Measurements from ENCODE around the gene ST8SIA5.

ST8SIA5 gene

DNA sequence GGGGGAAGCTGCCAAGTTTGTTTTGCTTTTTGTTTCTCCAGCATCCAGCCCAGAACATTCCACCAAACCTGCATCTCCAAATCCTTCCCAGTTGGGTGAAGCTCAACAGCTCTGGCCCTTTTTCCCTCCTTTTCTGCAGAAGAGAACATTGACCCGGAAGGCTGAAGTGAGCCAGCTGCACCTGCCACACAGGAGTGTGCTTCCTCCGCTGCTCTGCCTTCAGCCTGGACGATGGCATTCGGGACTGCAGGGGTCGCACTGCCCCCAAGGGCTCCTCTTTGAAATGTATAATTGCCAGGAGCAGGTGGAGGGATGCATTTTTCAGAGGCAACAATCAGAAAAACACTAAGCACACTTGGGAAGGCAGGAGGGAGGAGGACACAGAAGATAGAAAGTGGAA, 41.8 kb downstream of the ST8SIA5 start:
- in situ Hi-C loops (cut with MboI; ENCODE audit: low sequenced_read_pairs), result no loop called here

DNA sequence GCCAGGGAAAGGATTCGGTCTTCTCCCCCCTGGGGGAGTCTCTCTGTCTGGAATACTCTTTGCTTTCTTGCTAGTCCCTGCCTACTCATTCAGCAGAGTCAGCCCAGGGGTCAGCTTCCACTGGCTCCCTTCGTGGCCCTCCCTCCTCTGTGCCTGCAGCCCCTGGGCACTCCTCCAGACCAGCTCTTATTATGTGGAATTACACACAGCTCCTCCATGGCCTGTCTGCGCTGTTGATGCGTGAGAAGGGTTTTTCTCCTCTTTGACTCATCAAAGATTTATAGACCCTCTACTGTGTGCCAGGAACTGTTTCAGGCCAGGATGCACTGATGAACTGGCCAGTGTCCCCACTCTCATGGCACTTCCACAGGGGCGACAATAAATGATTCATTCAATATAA, 44.4 kb downstream of the ST8SIA5 start:
- in situ Hi-C loops (cut with MboI; ENCODE audit: low sequenced_read_pairs), result no loop called here

DNA sequence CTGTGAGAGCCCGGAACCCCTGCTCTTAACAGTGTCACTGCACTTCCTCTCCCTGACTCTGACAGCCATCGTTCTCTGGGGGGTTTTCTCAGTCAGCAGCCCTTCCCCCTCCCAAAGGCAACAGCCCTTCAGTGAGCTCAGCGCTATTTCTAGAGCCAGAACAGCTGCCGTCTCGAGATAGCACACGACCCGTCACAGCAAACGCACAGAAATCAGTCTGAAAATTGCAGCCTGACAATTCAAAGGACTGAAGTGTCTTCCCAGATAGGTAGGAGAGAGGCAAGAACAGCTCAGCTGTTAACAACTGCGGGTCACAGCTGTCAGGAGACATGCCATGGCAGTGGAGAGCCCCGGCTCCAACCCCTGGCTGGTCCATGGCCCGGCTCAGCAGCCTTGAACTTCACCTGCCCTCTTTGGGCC, 45.4 kb downstream of the ST8SIA5 start:
- in situ Hi-C loops (cut with MboI; ENCODE audit: low sequenced_read_pairs), result no loop called here

DNA sequence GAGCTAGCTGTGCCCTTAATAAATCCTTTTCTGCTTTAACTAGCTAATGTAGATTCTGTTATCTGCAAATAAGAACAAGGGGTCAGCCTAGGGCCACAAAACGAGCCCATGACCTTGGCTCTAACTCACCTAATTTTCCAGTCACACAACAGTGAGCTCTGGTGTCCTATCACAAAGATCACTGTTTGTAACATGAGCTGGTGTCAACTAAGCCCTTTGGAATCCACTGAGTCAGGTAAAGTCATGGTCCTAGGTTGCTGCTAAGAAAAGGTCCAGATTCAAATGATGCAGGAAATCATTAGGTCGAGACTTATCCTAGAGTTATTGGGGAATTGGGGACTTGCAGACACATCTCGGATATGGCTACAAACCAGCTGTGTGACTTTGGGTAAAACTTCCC, 49.9 kb downstream of the ST8SIA5 start:
- in situ Hi-C loops (cut with MboI; ENCODE audit: low sequenced_read_pairs), result no loop called here

DNA sequence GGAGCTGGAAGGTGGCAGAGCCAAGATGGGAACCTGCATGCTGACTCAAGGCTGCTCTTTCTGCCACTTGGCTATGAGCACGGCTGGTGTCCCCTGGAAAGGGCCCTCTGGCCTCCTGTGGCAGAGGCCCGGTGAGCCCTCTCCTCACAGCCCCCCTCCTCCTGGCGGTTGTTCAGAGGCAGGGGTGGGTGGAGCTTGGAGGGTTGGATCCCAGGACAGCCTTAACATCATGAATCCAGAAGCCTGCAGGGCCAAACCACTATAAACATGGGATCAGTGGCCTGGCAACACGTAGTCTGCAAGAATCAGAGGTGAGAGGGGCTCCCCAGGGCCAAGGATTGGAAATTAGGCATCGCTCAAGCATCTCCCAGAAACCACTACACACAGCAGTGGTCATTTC, 51.3 kb downstream of the ST8SIA5 start:
- in situ Hi-C loops (cut with MboI; ENCODE audit: low sequenced_read_pairs), result no loop called here

DNA sequence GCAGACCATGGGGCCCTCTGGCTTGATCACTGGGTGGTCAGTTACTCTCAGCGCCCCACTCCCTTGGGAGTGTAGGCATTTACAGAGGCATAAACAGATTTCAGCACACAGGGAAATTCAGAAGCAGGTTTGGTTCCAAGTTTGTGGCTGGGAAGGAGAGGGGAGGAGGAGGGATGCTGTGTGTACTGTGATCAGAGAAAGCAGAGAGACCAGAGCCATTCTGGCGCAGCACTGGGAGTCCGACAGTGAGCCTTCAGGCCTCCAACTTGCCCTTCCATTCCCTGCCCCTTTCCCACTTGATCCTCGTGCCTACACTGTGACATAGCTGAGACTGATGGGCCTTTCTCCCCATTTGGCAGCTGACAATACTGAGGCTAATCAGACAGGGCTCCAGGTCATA, 52.0 kb downstream of the ST8SIA5 start:
- in situ Hi-C loops (cut with MboI; ENCODE audit: low sequenced_read_pairs), result no loop called here

DNA sequence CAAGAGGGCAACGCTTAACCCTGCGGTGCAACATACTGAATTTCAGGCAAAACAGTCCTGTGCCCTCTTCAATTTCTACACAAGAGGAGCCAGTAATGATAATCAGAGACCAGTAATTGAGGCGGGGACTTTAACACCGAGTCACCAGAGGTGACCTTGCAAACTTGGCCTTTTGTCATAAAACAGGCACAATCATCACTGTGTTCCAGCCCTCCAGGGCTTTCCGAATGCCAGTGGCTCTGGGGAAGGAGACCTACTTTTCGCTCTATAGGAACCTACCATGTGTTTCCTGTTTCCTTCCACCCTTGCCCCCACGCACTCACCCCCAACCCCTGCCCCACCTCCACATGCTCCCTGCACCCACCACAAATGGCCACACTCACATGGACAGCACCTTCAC, 52.7 kb downstream of the ST8SIA5 start:
- in situ Hi-C loops (cut with MboI; ENCODE audit: low sequenced_read_pairs), result no loop called here

DNA sequence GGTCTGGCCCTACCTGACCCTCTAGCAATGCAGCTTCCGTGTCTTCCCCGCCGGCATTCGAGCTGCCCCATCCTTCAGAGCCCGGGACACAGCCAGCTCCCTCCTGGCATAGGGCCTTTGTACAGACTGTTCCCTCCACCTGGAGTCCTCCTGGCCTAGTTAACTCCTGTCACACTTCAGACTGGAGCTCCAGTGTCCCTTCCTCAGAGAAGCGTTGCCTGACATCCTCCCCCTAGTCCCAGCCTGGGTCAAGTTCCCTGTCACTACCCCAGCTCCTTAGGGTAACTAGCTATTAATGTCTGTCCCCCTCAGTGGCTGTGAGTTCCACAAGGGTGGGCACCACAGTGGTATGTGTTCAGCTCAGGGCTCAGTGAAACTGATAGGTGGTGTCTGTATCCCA, 54.4 kb downstream of the ST8SIA5 start:
- in situ Hi-C loops (cut with MboI; ENCODE audit: low sequenced_read_pairs), result no loop called here

DNA sequence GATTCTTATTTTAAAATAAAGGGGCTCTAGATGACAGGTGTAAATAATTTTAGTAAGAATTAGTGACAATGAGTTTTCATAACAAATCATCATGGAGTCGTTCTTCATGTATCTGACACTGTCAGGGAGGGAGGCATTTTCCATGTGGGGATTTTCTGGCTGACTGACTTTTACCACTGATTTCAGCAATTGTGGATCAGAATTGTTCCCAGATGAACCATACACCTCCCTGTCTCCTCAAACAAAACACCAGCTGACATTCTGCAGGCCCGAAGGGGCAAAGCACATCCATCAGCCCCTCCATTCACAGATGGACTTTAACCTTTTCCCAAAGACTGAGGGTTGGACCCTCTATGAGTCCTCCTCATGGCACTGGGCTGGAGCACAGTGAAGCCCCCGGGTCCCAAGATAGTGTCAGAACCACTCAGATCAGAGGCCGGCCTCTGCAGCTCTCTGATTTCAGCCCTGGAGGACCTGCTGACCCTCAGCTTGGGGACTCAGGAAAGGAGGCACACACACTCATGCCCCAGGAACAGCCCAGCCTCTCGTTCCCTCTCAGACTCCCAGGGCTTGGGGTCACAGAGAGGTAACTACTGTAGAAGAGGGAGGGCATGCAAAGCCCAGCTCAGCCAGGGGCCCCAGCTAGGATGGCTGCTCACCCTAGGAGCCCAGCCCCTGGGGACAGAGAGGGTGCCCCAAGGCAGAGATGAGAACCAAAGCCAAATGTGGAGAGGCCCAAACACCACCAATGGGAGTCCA, 56.6 kb downstream of the ST8SIA5 start:
- in situ Hi-C loops (cut with MboI; ENCODE audit: low sequenced_read_pairs), result no loop called here

DNA sequence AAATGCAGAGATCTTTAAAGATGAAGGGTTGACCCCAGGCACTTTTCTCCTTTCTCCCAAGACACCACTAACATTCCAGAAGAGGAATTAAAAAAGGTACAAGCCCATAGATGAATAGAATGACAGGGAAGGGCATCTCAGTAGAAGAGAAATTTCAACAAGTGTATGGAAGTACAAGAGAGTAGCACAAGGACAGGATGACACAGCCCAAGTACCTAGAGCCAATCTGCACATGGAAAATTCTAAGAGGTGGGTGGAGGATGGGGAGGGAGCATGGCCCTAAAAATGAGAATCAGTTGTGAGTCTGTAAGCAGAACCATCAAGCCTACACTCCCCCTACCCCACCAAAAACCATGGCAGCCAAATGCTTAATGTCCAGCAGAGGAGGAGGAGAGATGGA, 60.2 kb downstream of the ST8SIA5 start:
- in situ Hi-C loops (cut with MboI; ENCODE audit: low sequenced_read_pairs), result no loop called here

DNA sequence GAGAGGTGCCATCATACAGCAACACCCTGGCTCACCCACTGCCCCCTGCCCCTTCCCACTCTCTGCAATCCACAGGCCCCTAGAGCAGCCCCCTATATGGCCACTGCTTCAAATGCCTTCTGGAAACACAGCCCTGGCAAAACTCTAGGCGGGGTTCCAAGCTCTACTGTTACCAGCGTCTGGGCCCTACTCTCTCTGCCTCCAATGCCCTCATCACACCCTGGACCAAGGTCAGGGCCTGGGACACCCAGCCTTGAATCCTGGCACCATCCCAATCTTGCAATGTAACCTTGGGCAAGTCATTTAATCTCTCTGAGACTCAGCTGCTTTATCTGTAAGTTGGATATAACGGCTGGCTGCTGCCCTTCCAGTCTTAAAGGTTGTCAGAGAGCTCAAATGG, 60.6 kb downstream of the ST8SIA5 start:
- in situ Hi-C loops (cut with MboI; ENCODE audit: low sequenced_read_pairs), result no loop called here

DNA sequence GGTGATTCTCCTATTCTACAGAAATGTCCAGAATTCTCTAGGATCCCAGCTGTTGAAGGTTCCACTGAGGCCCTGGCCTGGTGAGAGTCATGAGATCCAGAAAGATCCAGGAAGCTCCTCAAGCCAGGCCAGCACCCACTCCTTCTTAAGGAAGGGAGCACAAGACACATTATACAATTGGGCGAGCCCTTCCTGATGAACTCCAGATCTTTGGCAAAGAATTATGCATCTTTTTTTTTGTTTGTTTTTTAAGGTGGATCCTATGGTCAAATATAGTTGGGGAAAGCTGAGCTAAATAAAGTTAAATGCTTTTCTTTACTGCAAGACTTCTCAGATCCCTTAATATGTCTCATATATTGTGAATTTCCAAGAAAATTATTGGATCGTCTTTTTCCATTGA, 62.9 kb downstream of the ST8SIA5 start:
- in situ Hi-C loops (cut with MboI; ENCODE audit: low sequenced_read_pairs), result no loop called here

DNA sequence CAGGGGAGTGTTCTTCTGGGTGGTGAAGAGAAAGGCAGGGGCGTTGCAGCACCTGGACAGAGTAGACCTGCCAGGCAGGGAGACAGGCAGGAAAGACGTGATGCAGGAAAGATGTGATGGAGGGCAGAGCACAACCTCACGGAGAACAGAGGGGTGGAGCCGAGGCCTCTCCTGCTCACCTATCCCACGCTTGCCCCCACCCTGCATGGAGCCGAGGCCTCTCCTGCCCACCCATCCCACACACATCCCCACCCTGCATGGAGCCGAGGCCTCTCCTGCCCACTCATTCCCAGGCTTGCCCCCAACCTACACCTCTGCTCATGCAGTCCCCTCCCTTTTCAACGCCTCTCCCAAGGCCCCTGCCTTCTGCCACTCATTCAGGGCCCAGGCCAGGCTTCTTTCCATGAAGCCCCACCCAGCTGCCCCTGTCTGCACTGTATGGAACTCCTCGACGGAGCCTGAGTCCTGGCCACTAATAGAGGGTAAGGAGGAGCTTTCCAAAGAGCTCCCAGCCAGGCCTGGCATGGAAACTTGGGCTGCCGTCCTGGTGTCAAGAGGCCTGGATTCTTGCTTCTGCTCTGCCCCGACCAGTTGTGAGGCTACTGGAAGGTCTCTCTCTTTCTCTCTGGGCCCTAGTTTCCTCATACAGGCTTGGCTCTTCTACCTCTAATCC, 67.9 kb downstream of the ST8SIA5 start:
- in situ Hi-C loops (cut with MboI; ENCODE audit: low sequenced_read_pairs), result no loop called here

DNA sequence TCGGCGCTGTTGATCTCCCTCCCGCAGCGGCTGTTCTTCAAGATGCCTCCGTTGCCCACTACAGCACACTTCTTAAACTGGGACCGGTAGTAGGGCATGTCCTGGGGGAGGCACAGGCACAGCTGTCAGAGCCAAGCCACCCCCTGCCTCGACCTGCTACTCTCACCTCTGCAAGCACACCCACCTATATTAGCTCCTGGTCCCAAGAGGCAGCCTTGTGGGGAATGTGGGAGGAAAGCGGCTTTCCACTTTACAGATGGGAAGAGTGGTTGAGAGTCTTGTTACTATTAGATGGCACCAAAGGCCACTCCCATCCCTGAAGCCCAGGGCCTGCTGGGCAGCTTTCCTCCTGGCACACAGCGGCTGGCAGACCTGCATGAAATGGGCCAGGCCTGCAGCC, 70.7 kb downstream of the ST8SIA5 start:
- in situ Hi-C loops (cut with MboI; ENCODE audit: low sequenced_read_pairs), result no loop called here

DNA sequence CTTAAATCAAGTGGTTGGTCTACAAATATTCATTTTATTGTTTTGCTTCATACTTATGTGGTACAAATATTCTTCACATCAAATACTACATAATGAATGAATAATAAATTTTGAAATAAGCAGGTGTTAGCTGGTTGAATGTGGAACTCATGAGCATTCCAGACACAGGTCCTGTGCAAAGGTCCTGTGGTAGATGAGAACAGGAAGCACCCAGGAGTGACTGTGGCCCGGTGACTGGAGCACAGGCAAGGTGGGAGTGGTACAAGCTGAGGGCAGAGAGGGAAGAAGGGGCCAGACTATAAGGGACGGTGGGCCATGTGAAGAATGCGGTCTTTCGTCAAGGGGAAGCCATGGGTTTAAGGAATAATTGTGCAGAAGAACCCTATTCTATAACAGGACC, 73.6 kb downstream of the ST8SIA5 start:
- in situ Hi-C loops (cut with MboI; ENCODE audit: low sequenced_read_pairs), result no loop called here

DNA sequence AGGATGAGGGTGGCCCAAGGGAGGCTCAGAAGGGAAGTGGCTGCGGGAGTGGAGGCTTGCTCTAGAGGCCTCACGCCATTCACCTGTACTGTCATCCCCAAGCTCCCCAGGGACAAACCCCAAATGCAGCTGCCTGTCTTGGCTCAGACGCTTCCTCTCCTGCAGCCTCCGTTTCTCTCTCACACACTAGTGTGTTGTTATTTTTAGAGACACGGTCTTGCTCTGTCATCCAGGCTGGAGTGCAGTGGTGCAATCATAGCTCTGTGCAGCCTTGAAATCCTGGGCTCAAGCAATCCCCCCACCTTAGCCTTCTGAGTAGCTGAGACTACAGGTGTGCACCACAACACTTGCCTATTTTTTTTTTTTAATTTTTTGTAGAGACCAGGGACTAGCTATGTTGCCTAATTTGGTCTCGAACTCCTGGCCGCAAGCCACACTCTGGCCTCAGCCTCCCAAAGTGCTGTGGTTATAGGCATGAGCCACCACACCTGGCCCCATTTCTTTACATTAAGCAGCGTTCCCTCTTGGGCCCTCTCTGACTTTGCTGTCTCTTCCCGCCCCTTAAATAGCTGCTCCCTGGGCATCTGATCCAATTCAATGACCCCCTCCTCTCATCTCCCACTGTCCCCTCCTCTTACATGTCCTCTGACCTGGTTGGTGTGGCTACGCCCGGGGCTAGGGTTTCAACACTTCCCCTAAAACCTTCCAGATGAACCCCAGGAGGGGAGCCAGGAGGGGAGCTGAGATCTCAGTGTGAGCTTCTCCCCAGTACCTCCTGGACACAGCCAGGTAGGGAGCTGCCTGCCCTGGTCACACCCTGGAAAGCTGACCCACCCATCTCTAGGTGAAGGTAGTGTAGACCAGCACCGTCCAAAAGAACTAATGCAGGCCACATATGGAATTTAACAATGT, 75.8 kb downstream of the ST8SIA5 start:
- in situ Hi-C loops (cut with MboI; ENCODE audit: low sequenced_read_pairs), result no loop called here

DNA sequence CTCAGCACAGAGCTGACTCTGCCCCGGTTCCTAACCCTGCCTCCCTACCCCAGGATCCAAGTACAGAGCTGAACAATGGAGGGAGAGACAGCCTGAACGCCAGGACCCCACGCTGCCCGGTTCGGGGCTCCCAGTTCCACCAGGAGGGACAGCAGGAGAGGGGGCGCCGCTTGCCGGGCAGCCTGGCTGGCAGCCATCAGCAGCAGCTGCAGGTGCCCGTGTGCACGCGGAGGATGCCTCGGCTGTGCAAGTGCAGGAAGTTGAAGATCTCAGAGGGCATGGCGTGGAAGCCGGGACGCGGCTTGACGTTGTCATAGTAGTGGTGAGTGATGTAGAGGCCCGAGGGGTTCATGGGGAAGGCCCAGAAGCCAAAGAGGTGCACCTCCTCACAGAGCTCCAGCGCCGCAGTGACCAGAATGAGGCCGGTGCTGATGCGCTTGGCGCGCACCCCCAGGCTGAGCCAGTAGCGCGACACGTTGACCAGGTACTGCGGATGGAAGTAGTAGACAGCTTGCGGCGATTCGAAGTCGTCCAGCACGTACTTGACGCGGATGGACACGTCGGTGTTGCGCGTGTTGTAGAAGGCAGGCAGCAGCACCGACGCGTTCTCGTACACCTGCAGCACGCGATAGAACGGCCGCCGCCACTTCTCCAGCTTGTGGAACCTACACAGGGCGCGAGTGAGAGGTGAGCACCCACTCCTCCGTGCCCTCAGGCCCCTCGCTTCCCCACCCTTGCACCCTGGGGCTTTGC, 76.8 kb downstream of the ST8SIA5 start:
- in situ Hi-C loops (cut with MboI; ENCODE audit: low sequenced_read_pairs), result no loop called here

DNA sequence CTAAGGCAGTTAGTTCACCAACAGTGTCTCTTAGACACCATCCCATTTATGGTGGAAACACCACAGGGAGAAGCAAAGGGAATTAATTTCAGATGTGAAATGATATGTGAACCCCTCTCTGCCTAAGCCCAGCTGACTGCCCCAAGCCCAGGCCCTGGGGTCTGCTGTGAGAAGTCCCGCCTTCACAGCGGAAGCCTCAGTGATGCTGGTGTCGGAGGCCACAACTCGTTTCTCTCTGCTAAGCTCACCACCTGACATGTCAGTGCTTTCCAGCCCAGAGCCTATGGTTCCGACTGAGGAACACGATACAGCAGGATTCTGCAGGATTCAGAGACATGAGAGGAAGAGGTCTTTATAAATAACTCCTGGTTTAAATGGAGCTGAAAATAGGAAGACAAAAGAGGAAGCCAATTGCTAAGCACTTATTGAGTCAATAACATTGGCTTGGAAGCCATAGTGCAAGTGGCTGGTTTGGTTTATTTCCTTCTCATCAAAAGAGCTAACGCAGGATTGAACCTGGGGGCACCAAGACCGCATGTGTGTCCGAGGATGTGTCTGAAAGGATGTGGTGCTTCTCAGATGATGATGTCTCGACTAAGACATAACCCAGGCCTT, 78.0 kb downstream of the ST8SIA5 start:
- in situ Hi-C loops (cut with MboI; ENCODE audit: low sequenced_read_pairs), result no loop called here

DNA sequence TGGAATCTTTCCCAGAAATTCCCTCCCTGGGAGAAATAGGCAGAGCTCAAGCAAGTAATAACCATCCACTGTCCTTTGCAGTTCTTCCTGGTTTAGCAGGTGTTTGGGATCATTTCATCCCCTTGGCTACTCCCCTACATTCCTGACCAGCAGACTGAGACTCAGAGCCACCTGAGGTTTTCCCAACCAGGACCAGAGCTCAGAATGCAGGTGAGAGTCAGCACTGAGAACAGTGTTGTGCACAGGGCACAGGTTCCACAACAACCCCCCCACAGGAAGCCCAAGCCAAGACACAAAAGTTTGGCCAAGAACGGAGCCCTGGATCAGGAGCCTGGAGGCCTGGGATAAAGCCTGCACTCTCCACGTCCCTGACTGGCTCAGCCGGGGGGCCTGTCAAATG, 78.8 kb downstream of the ST8SIA5 start:
- in situ Hi-C loops (cut with MboI; ENCODE audit: low sequenced_read_pairs), result no loop called here

DNA sequence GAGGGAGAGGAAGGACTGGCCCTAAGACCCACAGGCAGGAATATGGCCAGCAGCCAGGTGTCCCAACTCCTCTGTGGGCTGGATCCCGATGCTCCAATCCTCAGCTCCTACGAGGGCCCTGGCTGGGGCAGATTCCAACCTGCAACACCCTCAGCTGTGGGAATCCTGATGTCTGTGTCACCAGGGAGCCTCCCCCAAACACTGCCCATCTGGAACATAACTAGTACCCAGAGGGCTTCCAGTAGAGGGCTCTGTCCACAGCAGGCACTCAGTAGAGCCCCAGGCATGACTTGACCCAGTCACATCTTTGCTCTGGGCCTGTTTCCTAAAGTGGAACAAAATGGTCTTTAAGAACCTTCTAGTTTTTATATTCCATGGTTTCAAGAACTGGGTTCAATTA, 79.2 kb downstream of the ST8SIA5 start:
- in situ Hi-C loops (cut with MboI; ENCODE audit: low sequenced_read_pairs), result no loop called here

Data from HL-60/S4 treated with phorbol 12-myristate 13-acetate at 8.2 ng/mL for 4 days and 3 days (cell line).